Activated CD4-positive, alpha-beta T cell treated with anti-CD3 and anti-CD28 coated beads for 36 hours (primary cell): Measurements from ENCODE around the gene GASK1A. TPM values are rescaled to one million over a fixed set of nuclear protein-coding genes. Genes with fewer than 3 reads are reported as not detected.

Source experiments
- ATAC-seq: fragments of 200-7000 bp; cut with Tn5 transposase; one replicate; pipeline ENCODE4 v1.10.0; 2021; ENCODE audit warnings: mild to moderate bottlenecking, moderate library complexity
- CTCF ChIA-PET: fragments of 350-600 bp; sonication (Branson Sonifier 250); formaldehyde crosslinking; loops from one replicate; lab custom pipeline; 2021; ENCODE audit warnings: antibody characterized with exemption; lab: Charles Lee
- POLR2A ChIA-PET: fragments of 350-600 bp; sonication (Branson Sonifier 250); formaldehyde crosslinking; loops from one replicate; lab custom pipeline; 2021; ENCODE audit warnings: antibody characterized with exemption, inconsistent platforms; lab: Charles Lee
- DNase-seq: peaks from one replicate; pipeline ENCODE4 v3.0.0-alpha.2; 2020
- H3K27ac Mint-ChIP-seq: one replicate; pipeline ENCODE4 v1.8.0; 2021; ENCODE audit warnings: mixed read lengths
- H3K27me3 Mint-ChIP-seq: one replicate; pipeline ENCODE4 v1.8.0; 2021; ENCODE audit warnings: mixed read lengths
- H3K36me3 Mint-ChIP-seq: one replicate; pipeline ENCODE4 v1.8.0; 2021; ENCODE audit warnings: low read depth, mixed read lengths
- H3K4me1 Mint-ChIP-seq: one replicate; pipeline ENCODE4 v1.8.0; 2021; ENCODE audit warnings: mixed read lengths
- H3K4me3 Mint-ChIP-seq: one replicate; pipeline ENCODE4 v1.8.0; 2021; ENCODE audit warnings: mild to moderate bottlenecking, moderate library complexity, mixed read lengths
- H3K9me3 Mint-ChIP-seq: one replicate; pipeline ENCODE4 v1.8.0; 2021; ENCODE audit warnings: low read depth, mixed read lengths
- intact Hi-C, 2 experiments: fragments of 100-400 bp; cut with DNase I in 1 of 2; cut with micrococcal nuclease in 1 of 2; formaldehyde crosslinking; loops; one replicate each; pipeline versions ENCODE4 v1.14.2 to v1.15.1; 2022 to 2024; cut with DNase I, micrococcal nuclease
- total RNA-seq, 2 experiments: library from RNA; stranded (reverse); gene quantifications; one replicate each; pipeline ENCODE4 v1.2.3, GENCODE V29; 2021

Gene GASK1A
- total RNA-seq, 2 experiments from 2014 or later = not detected

GRCh38 chr3:43071313-43071893, 92.3 kb downstream of the GASK1A start:
- Mint-ChIP-seq H3K4me1 (peaks cover 3% of the 10 kb centered on the region), H3K27ac (no peak overlapping the region), H3K36me3 (no peaks in the 10 kb centered on the region), H3K9me3 (no peaks in the 10 kb centered on the region), H3K27me3 (no peaks in the 10 kb centered on the region), H3K4me3 (no peak overlapping the region)
- POLR2A ChIA-PET = no interaction called here
- DNase-seq (peak; percentile 38), ATAC-seq (peak; percentile 36)
- intact Hi-C loops = loop anchor here (1.0 to 2.0 kb wide), 2 partner anchors 109 to 110 kb away; no protein-coding TSS in a partner anchor
- CTCF ChIA-PET = interaction anchor here (0.6 to 2.1 kb wide), 15 partner anchors 9 to 987 kb away, joined by 3 to 18 read pairs (median 4); no protein-coding TSS in a partner anchor

DNA sequence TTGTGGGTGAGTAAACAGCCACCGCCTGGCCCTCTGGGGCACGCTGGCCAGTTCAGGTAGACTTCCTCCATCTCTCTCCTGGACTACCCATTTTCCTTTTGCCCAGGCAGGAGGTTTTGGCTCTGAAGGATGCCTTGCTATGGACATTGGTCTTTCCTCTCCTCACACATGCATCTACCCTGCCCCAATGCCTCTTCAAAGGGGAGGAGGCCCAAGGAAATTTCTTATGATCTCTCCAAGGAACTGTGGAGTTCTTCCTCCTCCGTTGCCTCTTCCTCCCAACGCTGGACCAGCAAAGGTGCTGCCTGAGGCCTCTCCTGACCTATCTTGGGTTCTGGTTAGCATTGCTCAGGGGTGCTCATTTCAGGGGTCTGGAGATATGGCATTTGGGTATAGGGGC, 93.2 kb downstream of the GASK1A start:
- ATAC-seq (no peak), DNase-seq (no peak)
- H3K4me3 Mint-ChIP-seq = no peak overlapping the region
- H3K27me3 Mint-ChIP-seq = no peaks in the 10 kb centered on the region
- ChIA-PET CTCF (interaction anchor here (0.6 to 2.1 kb wide), 4 partner anchors 13 to 216 kb away, joined by 3 to 18 read pairs (median 5); no protein-coding TSS in a partner anchor), POLR2A (no interaction called here)
- intact Hi-C loops = no loop called here
- no peaks in the 10 kb centered on the region for H3K36me3 Mint-ChIP-seq
- no peaks in the 10 kb centered on the region for H3K9me3 Mint-ChIP-seq
- H3K4me1 Mint-ChIP-seq = peaks cover 3% of the 10 kb centered on the region
- H3K27ac Mint-ChIP-seq = no peak overlapping the region

GRCh38 chr3:43073116-43073835, 94.2 kb downstream of the GASK1A start:
- intact Hi-C loops = no loop called here
- Mint-ChIP-seq H3K9me3 (no peaks in the 10 kb centered on the region), H3K4me3 (no peak overlapping the region), H3K36me3 (no peaks in the 10 kb centered on the region), H3K27me3 (no peaks in the 10 kb centered on the region), H3K27ac (no peak overlapping the region), H3K4me1 (peaks cover 3% of the 10 kb centered on the region)
- no peak for DNase-seq
- ChIA-PET POLR2A (no interaction called here), CTCF (interaction anchor here (0.6 to 1.7 kb wide), 4 partner anchors 8 to 111 kb away, joined by 3 to 4 read pairs (median 3); no protein-coding TSS in a partner anchor)
- no peak for ATAC-seq

DNA sequence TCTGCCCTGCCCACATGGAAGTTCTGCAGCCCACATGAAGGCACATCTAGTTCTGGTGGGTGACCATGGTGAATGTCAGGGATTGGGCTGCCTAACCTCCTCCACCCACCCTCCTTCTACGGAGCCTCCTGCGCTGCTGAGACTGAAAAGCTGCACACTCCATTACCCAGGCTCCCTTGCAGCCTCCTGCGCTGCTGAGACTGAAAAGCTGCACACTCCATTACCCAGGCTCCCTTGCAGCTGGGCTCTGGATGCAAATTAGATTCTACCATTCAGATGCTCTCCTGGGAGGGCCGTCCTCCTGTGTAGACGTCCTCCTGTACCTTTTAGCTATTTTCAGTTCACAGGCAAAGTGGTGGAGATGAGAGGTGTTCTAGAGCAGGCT, 94.7 kb downstream of the GASK1A start:
- H3K27me3 Mint-ChIP-seq = no peaks in the 10 kb centered on the region
- ATAC-seq = no peak
- DNase-seq = no peak
- H3K36me3 Mint-ChIP-seq = peaks cover 2% of the 10 kb centered on the region
- H3K4me3 Mint-ChIP-seq = no peak overlapping the region
- no peaks in the 10 kb centered on the region for H3K9me3 Mint-ChIP-seq
- ChIA-PET POLR2A (no interaction called here), CTCF (interaction anchor here (1.0 to 1.7 kb wide), 2 partner anchors 28 to 112 kb away, joined by 3 to 4 read pairs; no protein-coding TSS in a partner anchor)
- intact Hi-C loops = no loop called here
- H3K27ac Mint-ChIP-seq = no peak overlapping the region
- H3K4me1 Mint-ChIP-seq = peaks cover 3% of the 10 kb centered on the region

GRCh38 chr3:43074482-43074881, 95.4 kb downstream of the GASK1A start:
- intact Hi-C loops = no loop called here
- POLR2A ChIA-PET = no interaction called here
- peaks cover 3% of the 10 kb centered on the region for H3K4me1 Mint-ChIP-seq
- CTCF ChIA-PET = interaction anchor here (1.7 kb wide), 1 partner anchor 113 kb away, joined by 4 read pairs; no protein-coding TSS in a partner anchor
- H3K4me3 Mint-ChIP-seq = no peak overlapping the region
- peak; percentile 57 for ATAC-seq
- no peak for DNase-seq
- no peaks in the 10 kb centered on the region for H3K27me3 Mint-ChIP-seq
- peaks cover 7% of the 10 kb centered on the region for H3K36me3 Mint-ChIP-seq
- no peak overlapping the region for H3K27ac Mint-ChIP-seq
- no peaks in the 10 kb centered on the region for H3K9me3 Mint-ChIP-seq

DNA sequence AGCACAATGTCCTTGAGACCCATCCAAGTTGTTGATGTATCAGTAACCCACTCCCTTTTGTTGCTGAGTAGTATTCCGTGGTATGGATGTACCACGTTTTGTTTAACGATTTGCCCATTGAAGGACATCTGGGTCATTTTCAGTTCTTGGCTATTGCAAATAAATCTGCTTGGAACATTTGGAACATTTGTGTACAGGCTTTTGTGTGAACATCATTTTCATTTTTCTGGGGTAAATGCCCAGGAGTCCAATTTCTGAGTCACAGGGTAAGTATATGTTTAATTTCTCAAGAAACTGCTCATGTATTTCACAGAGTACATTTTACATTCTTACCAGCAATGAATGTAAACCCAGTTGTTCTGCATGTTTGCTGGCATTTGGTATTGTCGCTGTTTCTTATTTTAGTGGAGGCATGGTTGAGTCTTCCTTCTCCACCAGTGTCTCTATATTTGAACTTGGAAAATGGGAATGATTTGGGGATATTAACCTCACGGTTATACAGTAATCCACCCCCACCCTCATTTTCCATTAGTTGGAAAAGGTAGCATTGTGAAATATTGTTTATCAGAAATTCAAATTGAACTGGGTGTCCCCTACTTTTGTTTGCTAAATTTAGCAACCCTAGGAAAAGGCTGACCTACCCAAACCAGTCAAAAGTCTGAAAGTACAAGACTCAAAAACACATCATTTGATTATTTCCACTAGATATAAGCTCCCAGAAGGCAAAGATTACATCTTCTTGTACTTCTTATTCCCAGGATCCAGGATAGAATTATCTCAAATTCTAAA, 96.0 kb downstream of the GASK1A start:
- Mint-ChIP-seq H3K4me1 (peaks cover 3% of the 10 kb centered on the region), H3K27ac (no peak overlapping the region), H3K27me3 (no peaks in the 10 kb centered on the region), H3K4me3 (no peak overlapping the region), H3K9me3 (no peaks in the 10 kb centered on the region), H3K36me3 (peaks cover 11% of the 10 kb centered on the region)
- intact Hi-C loops = no loop called here
- DNase-seq (no peak), ATAC-seq (no peak)
- ChIA-PET POLR2A (interaction anchor here (0.6 kb wide), 1 partner anchor 243 kb away, joined by 6 read pairs; no protein-coding TSS in a partner anchor), CTCF (interaction anchor here (1.0 kb wide), 1 partner anchor 21 kb away, joined by 3 read pairs; no protein-coding TSS in a partner anchor)

GRCh38 chr3:43075904-43076661, 97.0 kb downstream of the GASK1A start:
- intact Hi-C loops = no loop called here
- no peaks in the 10 kb centered on the region for H3K9me3 Mint-ChIP-seq
- peaks cover 21% of the 10 kb centered on the region for H3K36me3 Mint-ChIP-seq
- no peak for DNase-seq
- ChIA-PET CTCF (interaction anchor here (0.6 to 1.1 kb wide), 3 partner anchors 22 to 112 kb away, joined by 3 to 6 read pairs (median 3); no protein-coding TSS in a partner anchor), POLR2A (interaction anchor here (0.6 kb wide), 1 partner anchor 242 kb away, joined by 6 read pairs; no protein-coding TSS in a partner anchor)
- H3K4me3 Mint-ChIP-seq = no peak overlapping the region
- no peak for ATAC-seq
- no peaks in the 10 kb centered on the region for H3K27me3 Mint-ChIP-seq
- peaks cover 3% of the 10 kb centered on the region for H3K4me1 Mint-ChIP-seq
- no peak overlapping the region for H3K27ac Mint-ChIP-seq

DNA sequence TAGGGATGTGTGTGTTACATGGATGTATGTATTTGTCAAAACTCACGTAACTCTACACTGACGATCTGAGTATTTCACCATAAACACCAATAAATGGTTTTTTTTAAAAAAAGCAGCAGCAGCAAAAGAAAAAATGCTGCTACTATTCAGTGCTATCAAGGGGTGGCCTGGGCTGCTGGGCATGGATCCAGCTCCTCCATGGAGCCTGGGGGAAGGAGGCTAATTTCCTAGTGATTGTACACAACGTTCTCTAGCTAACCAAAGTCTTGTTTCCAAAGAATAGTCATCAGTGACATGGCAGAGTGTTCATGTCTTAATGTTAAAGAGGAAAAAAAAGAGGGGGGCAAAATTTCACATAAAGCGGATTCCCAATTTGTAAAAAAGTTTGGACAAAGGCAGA, 97.7 kb downstream of the GASK1A start:
- Mint-ChIP-seq H3K27me3 (no peaks in the 10 kb centered on the region), H3K9me3 (no peaks in the 10 kb centered on the region), H3K4me3 (no peak overlapping the region), H3K36me3 (peaks cover 22% of the 10 kb centered on the region), H3K27ac (no peak overlapping the region), H3K4me1 (peaks cover 3% of the 10 kb centered on the region)
- POLR2A ChIA-PET = no interaction called here
- ATAC-seq = no peak
- intact Hi-C loops = no loop called here
- no peak for DNase-seq
- CTCF ChIA-PET = interaction anchor here (0.6 to 1.1 kb wide), 2 partner anchors 35 to 112 kb away, joined by 3 to 6 read pairs; no protein-coding TSS in a partner anchor

- ATAC-seq (no peak), DNase-seq (no peak)
- Mint-ChIP-seq H3K4me1 (peaks cover 3% of the 10 kb centered on the region), H3K27ac (no peak overlapping the region), H3K9me3 (no peaks in the 10 kb centered on the region), H3K27me3 (no peaks in the 10 kb centered on the region), H3K36me3 (peaks cover 22% of the 10 kb centered on the region), H3K4me3 (no peak overlapping the region)
- CTCF ChIA-PET = interaction anchor here (1.1 kb wide), 1 partner anchor 113 kb away, joined by 6 read pairs; no protein-coding TSS in a partner anchor
- intact Hi-C loops = no loop called here
- POLR2A ChIA-PET = no interaction called here
Observed at GRCh38 chr3:43077261-43077660, 98.2 kb downstream of the GASK1A start.

- ATAC-seq (no peak), DNase-seq (no peak)
- no peak overlapping the region for H3K4me3 Mint-ChIP-seq
- H3K36me3 Mint-ChIP-seq = peaks cover 25% of the 10 kb centered on the region
- H3K27me3 Mint-ChIP-seq = no peaks in the 10 kb centered on the region
- intact Hi-C loops = no loop called here
- CTCF ChIA-PET = no interaction called here
- POLR2A ChIA-PET = no interaction called here
- no peaks in the 10 kb centered on the region for H3K9me3 Mint-ChIP-seq
- H3K27ac Mint-ChIP-seq = no peak overlapping the region
- peaks cover 3% of the 10 kb centered on the region for H3K4me1 Mint-ChIP-seq
Observed at GRCh38 chr3:43077707-43078106, 98.6 kb downstream of the GASK1A start.
